HEK293 (cell line): ENCODE data around the gene SEMA4D.

Source experiments
- CTCF ChIA-PET: fragments of 350-600 bp; formaldehyde crosslinking; extraction: SDS; loops from one replicate; lab custom pipeline; 2021; ENCODE audit warnings: antibody characterized with exemption; lab: Yijun Ruan, JAX
- POLR2A ChIA-PET: fragments of 300-600 bp; formaldehyde crosslinking; extraction: SDS; loops from one replicate; lab custom pipeline; 2020; ENCODE audit warnings: antibody characterized with exemption, inconsistent platforms; lab: Yijun Ruan, JAX
- H3K27ac ChIP-seq: fragments of 200-500 bp; sonication (Bioruptor generic); 2 replicates; pipeline ENCODE4 v1.5.1; 2014; ENCODE audit warnings: low read depth, low read length, control low read depth, inconsistent platforms; ENCODE audit errors: extremely low read depth
- H3K36me3 ChIP-seq, 2 experiments: fragments of 200-500 bp in 1 of 2; sonication (Bioruptor generic) in 1 of 2; 1 replicate in 1 of 2; 2 replicates in 1 of 2; pipeline ENCODE4 v1.5.1; 2014 to 2017; ENCODE audit warnings: inconsistent platforms in 2 of 2, low read length in 2 of 2; ENCODE audit not compliant: control insufficient read depth in 2 of 2, insufficient read depth in 1 of 2
- H3K4me1 ChIP-seq: fragments of 200-500 bp; sonication (Bioruptor generic); 2 replicates; pipeline ENCODE4 v1.5.1; 2014; ENCODE audit warnings: mild to moderate bottlenecking, low read length, inconsistent platforms; ENCODE audit not compliant: control insufficient read depth, insufficient read depth
- H3K4me3 ChIP-seq: 2 replicates; pipeline ENCODE4 v1.5.1; 2011; ENCODE audit warnings: low read depth, mild to moderate bottlenecking, control low read depth, low read length, moderate library complexity
- H3K9me3 ChIP-seq: fragments of 200-500 bp; sonication (Bioruptor generic); 2 replicates; pipeline ENCODE4 v1.5.1; 2014; ENCODE audit warnings: low read depth, low read length, inconsistent platforms; ENCODE audit not compliant: control insufficient read depth, insufficient read depth
- BCL11B ChIP-seq: fragments of 450-650 bp; formaldehyde crosslinking; IDR thresholded peaks from 2 replicates; pipeline ENCODE4 v1.5.1; 2016; ENCODE audit warnings: low read depth, missing biosample characterization, missing genetic modification characterization
- GFI1B ChIP-seq: fragments of 450-650 bp; formaldehyde crosslinking; IDR thresholded peaks from 2 replicates; pipeline ENCODE4 v1.5.1; 2016; ENCODE audit warnings: missing biosample characterization, missing genetic modification characterization
- HOXD13 ChIP-seq: sonication (generic); formaldehyde crosslinking; IDR thresholded peaks from 2 replicates; pipeline ENCODE4 v1.8.0; 2022; ENCODE audit warnings: missing genetic modification reagents, borderline replicate concordance
- TCF7L2 ChIP-seq: IDR thresholded peaks from 2 replicates; pipeline ENCODE4 v1.6.1; 2011; ENCODE audit warnings: low read depth, mild to moderate bottlenecking, inconsistent platforms, low read length, moderate library complexity, borderline replicate concordance
- ZBTB26 ChIP-seq: fragments of 450-650 bp; formaldehyde crosslinking; optimal IDR thresholded peaks from 2 replicates; pipeline ENCODE3; 2016; ENCODE audit warnings: missing biosample characterization, mild to moderate bottlenecking, missing genetic modification characterization
- ZBTB8A ChIP-seq: fragments of 450-650 bp; formaldehyde crosslinking; IDR thresholded peaks from 2 replicates; pipeline ENCODE4 v1.5.1; 2016; ENCODE audit warnings: missing biosample characterization, missing genetic modification characterization
- ZNF175 ChIP-seq: fragments of 450-650 bp; formaldehyde crosslinking; IDR thresholded peaks from 2 replicates; pipeline ENCODE4 v1.5.1; 2016; ENCODE audit warnings: missing biosample characterization, missing genetic modification characterization
- ZNF2 ChIP-seq: fragments of 450-650 bp; formaldehyde crosslinking; IDR thresholded peaks from 2 replicates; pipeline ENCODE4 v1.5.1; 2016; ENCODE audit warnings: missing biosample characterization, missing genetic modification characterization
- ZNF223 ChIP-seq: fragments of 450-650 bp; formaldehyde crosslinking; IDR thresholded peaks from 2 replicates; pipeline ENCODE4 v1.5.1; 2016; ENCODE audit warnings: missing biosample characterization, missing genetic modification characterization
- ZNF248 ChIP-seq: fragments of 450-650 bp; formaldehyde crosslinking; IDR thresholded peaks from 2 replicates; pipeline ENCODE4 v1.5.1; 2017; ENCODE audit warnings: missing biosample characterization, missing genetic modification characterization
- ZNF302 ChIP-seq: fragments of 450-650 bp; formaldehyde crosslinking; IDR thresholded peaks from 2 replicates; pipeline ENCODE4 v1.5.1; 2016; ENCODE audit warnings: missing biosample characterization, missing genetic modification characterization, low read depth
- ZNF341 ChIP-seq: fragments of 450-650 bp; formaldehyde crosslinking; IDR thresholded peaks from 2 replicates; pipeline ENCODE4; 2016; ENCODE audit warnings: low read depth, missing biosample characterization, missing genetic modification characterization
- ZNF518A ChIP-seq: fragments of 450-650 bp; formaldehyde crosslinking; conservative IDR thresholded peaks from 2 replicates; pipeline ENCODE4 v1.5.1; 2016; ENCODE audit warnings: low read depth, missing biosample characterization, missing genetic modification characterization
- ZNF561 ChIP-seq: fragments of 450-650 bp; IDR thresholded peaks from 2 replicates; pipeline ENCODE4 v1.5.1; 2018; ENCODE audit warnings: missing biosample characterization, missing genetic modification characterization, borderline replicate concordance
- ZNF654 ChIP-seq: fragments of 450-650 bp; formaldehyde crosslinking; IDR thresholded peaks from 2 replicates; pipeline ENCODE4 v1.5.1; 2016; ENCODE audit warnings: low read depth, missing biosample characterization, missing genetic modification characterization
- ZNF660 ChIP-seq: fragments of 450-650 bp; IDR thresholded peaks from 2 replicates; pipeline ENCODE4 v1.5.1; 2018; ENCODE audit warnings: missing biosample characterization, mild to moderate bottlenecking, missing genetic modification characterization
- ZNF76 ChIP-seq: fragments of 450-650 bp; formaldehyde crosslinking; IDR thresholded peaks from 2 replicates; pipeline ENCODE4; 2016; ENCODE audit warnings: low read depth, missing biosample characterization, missing genetic modification characterization, borderline replicate concordance
- ZSCAN4 ChIP-seq: fragments of 450-650 bp; formaldehyde crosslinking; IDR thresholded peaks from 2 replicates; pipeline ENCODE4 v1.5.1; 2017; ENCODE audit warnings: missing biosample characterization, missing genetic modification characterization

SEMA4D gene

GRCh38 chr9:89466451-89467277, 31.2 kb downstream of the SEMA4D start:
- TF ChIP-seq ZNF223 (tag by site-specific recombination) (no peak), ZBTB8A (tag by site-specific recombination) (no peak), TCF7L2 (no peak), ZNF302 (tag by site-specific recombination) (no peak), ZNF248 (tag by site-specific recombination) (no peak), BCL11B (tag by site-specific recombination) (no peak), ZBTB26 (tag by site-specific recombination) (no peak), ZNF175 (tag by site-specific recombination) (no peak), ZNF660 (tag by site-specific recombination) (no peak), HOXD13 (CRISPR knock-in tag) (no peak), ZNF2 (no peak)
- ChIA-PET POLR2A (no interaction called here), CTCF (interaction anchor here (0.6 kb wide), 1 partner anchor 1080 kb away, joined by 3 read pairs; no protein-coding TSS in a partner anchor)
- Histone ChIP-seq H3K27ac (no peak overlapping the region), H3K4me3 (no peak overlapping the region), H3K4me1 (no peaks in the 10 kb centered on the region), H3K9me3 (no peaks in the 10 kb centered on the region), H3K36me3 (peaks cover 0 to 4% of the 10 kb centered on the region in 2 experiments; a peak in 1 of 3 replicates)

GRCh38 chr9:89465726-89466308, 32.1 kb downstream of the SEMA4D start:
- ChIA-PET CTCF (no interaction called here), POLR2A (no interaction called here)
- Histone ChIP-seq H3K9me3 (no peaks in the 10 kb centered on the region), H3K27ac (no peak overlapping the region), H3K4me1 (0 out of 2 replicates have a peak, but pooled peaks cover 2% of the 10 kb centered on the region), H3K36me3 (no peaks in the 10 kb centered on the region), H3K4me3 (no peak overlapping the region)
- no peak for TF ChIP-seq ZNF76 (tag by site-specific recombination)
- TF ChIP-seq HOXD13 (CRISPR knock-in tag): no peak

- TF ChIP-seq ZNF561 (tag by site-specific recombination): no peak
- ChIA-PET CTCF (no interaction called here), POLR2A (no interaction called here)
- H3K9me3 ChIP-seq: no peaks in the 10 kb centered on the region
- H3K36me3 ChIP-seq: no peaks in the 10 kb centered on the region
- 0 out of 2 replicates have a peak, but pooled peaks cover 2% of the 10 kb centered on the region for H3K4me1 ChIP-seq
- H3K4me3 ChIP-seq: no peak overlapping the region
- no peak overlapping the region for H3K27ac ChIP-seq
Observed at GRCh38 chr9:89465001-89465451, 32.9 kb downstream of the SEMA4D start.

GRCh38 chr9:89464300-89464901, 33.5 kb downstream of the SEMA4D start:
- Histone ChIP-seq H3K9me3 (no peaks in the 10 kb centered on the region), H3K4me3 (no peak overlapping the region), H3K27ac (no peak overlapping the region), H3K4me1 (0 out of 2 replicates have a peak, but pooled peaks cover 2% of the 10 kb centered on the region), H3K36me3 (no peaks in the 10 kb centered on the region)
- ChIA-PET CTCF (no interaction called here), POLR2A (no interaction called here)
- TF ChIP-seq ZSCAN4 (tag by site-specific recombination) (no peak), ZNF654 (tag by site-specific recombination) (no peak), GFI1B (tag by site-specific recombination) (no peak), ZNF518A (tag by site-specific recombination) (no peak), ZNF341 (no peak)
